GM19468 (cell line): ENCODE measurements around the gene PSMD9.
"Not testable (repeated sequence)": the region's sequence is repeated elsewhere in the genome, so short reads cannot be mapped to it uniquely, and the experiment has no call there.

Source experiments
- ATAC-seq: cut with Tn5 transposase; IDR thresholded peaks from one replicate; pipeline ENCODE4 v1.9.1; 2021; ENCODE audit warnings: mild to moderate bottlenecking, moderate library complexity, moderate number of reproducible peaks; ENCODE audit not compliant: unreplicated experiment; ENCODE audit errors: extremely low read depth

The PSMD9 gene

GRCh38 chr12:121872546-121873215 lies 15.9 kb upstream of the PSMD9 start:
- no peak for ATAC-seq

DNA sequence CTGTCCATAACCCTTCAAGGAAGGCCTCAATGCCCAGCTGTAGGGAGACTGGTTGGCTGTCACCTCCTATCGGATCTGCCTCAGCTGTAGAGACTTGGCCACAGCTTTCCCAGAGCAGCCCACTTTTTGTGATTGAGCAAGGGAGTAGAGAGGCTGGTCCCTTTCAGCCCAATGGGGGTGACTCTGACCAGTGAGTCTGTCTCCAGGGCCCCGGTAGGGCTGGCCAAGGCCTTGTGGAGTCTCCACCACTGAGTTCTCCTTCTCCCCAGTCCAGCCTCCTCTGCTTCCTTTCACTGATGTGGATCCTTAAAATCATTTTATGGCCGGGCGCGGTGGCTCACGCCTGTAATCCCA lies 15.4 kb upstream of the PSMD9 start:
- ATAC-seq, result no peak

- no peak for ATAC-seq
Measured at GRCh38 chr12:121874071-121874470, 14.5 kb upstream of the PSMD9 start.

DNA sequence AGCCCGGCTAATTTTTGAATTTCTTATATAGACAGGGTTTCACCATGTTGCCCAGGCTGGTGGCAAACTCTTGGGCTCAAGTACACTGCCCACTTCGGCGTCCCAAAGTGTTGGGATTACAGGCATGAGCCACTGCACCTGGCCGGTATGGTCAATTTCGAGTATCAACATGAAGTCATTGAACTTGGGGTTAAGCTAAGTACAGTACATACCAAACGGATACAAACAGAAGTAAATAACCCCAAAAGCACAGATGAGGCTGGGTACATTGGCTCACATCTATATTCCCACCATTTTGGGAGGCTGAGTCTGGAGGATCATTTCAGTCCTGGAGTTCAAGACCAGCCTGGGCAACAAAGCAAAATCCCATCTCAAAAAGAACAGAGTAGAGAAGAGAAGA lies 13.0 kb upstream of the PSMD9 start:
- no peak for ATAC-seq

DNA sequence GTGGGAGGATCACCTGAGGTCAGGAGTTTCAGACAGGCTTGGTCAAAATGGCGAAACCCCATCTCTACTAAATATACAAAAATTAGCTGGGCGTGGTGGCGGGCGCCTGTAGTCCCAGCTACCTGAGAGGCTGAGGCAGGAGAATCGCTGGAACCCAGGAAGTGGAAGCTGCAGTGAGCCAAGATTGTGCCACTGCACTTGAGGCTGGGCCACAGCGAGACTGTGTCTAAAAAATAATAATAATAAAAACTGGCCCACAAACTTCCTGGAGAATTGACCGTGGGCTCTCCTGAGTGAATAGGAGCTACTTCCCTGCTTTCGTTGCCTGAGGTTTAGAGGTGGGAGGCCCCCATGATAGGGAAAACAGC lies 12.5 kb upstream of the PSMD9 start:
- ATAC-seq, result not testable (repeated sequence)

DNA sequence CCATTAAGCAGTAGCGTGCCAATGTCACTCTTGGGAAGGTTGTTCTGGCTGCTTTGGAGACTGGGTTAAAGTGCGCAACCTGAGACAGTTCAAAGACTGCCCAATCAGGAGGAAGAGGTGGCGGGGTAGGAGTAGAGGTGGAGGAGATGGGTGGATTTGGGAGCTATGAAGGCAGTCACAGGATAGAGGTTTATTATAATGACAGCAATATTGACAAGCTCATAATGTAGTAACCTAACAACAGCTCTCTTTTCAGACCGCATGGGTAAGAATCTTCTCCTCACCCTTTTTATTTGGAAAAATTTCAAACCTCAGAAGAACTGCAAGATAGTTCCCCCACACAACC lies 5.3 kb upstream of the PSMD9 start:
- ATAC-seq, result no peak

DNA sequence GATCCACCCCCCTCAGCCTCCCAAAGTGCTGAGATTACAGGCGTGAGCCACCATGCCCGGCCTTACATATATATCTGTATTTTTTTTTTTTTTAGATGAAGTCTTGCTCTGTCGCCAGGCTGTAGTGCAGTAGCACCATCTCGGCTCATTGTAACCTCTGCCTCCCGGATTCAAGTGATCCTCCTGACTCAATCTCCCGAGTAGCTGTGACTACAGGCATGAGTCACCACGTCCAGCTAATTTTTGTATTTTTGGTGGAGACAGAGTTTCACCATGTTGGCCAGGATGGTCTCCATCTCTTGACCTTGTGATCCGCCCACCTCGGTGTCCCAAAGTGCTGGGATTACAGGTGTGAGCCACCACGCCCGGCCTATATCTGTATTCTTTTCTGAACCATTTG lies 3.5 kb upstream of the PSMD9 start:
- not testable (repeated sequence) for ATAC-seq

DNA sequence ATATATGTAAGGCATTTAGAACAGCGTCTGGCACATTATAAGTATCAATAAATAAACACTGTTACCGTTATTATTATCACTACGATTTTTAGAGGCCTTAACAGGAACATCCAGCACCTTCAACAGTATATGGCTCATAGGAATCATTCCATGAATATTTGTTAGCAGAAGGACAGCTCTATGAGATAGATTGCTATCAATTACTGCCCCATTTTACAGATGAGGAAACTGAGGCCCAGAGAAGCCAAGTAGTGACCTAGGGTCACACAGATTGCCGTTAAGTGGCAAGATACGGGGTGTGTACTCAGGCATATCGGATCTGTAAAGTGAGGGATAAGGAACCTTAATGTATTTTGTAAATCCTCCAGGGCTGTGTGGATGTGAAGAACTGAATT lies 510 bp upstream of the PSMD9 start:
- ATAC-seq, result no peak

DNA sequence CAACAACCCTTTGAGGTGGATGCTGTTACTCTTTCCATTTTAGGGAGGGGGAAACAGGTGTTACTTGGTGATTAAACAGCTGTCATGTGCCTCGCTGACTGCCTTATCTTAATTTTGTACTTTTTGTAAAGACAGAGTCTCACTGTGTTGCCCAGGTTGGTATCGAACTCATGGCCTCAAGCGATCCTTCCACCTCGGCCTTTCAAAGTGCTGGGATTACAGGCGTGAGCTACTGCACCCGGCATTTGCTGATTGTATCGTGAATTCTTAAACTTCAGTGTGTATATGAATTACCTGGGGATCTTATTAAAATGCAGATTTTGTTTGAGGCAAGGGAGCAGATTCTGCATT lies 659 bp downstream of the PSMD9 start:
- no peak for ATAC-seq

DNA sequence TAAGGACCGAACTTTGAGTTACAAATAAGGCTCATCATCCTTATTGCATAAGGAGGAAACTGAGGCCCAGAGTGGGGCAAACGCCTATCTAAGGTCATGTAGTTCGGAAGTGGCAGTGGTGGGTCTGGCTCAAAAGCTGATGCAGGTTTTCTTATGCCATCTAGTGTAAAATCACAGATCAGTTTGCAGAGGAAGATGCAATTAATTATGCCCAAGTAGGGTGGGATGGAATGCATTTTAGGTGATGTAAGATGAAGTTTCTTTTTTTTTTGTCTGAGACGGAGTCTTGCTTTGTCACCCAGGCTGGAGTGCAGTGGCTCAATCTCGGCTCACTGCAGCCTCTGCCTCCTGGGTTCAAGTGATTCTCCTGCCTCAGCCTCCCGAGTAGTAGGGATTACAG lies 1.1 kb downstream of the PSMD9 start:
- ATAC-seq, result not testable (repeated sequence)

GRCh38 chr12:121892673-121893561 lies 4.3 kb downstream of the PSMD9 start:
- ATAC-seq, result no peak

DNA sequence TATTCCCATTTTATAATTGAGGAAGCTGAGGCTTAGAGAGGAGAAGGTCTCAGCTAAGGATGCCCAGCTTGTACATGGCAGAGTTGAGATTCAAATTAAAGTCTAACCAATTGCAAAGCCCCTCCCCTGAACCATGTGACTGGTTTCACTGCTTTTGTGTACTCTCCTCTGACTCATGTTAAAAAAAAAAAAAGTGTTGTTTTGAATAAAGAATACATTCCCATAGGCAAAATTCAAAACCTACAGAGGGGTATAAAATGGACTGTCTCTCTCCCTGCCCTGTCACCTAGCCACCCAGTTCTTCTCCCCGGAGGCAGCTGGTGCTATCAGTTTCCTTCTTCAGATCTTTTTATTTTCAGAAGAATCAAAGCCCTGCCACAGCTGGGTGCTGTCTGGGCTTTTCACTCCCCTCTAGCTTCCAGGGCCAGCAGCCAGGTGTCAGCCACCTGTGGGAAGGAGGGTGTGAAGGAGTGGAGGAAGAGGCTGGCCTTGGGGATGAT lies 5.4 kb downstream of the PSMD9 start:
- no peak for ATAC-seq

GRCh38 chr12:121894633-121895032 lies 6.0 kb downstream of the PSMD9 start:
- no peak for ATAC-seq

DNA sequence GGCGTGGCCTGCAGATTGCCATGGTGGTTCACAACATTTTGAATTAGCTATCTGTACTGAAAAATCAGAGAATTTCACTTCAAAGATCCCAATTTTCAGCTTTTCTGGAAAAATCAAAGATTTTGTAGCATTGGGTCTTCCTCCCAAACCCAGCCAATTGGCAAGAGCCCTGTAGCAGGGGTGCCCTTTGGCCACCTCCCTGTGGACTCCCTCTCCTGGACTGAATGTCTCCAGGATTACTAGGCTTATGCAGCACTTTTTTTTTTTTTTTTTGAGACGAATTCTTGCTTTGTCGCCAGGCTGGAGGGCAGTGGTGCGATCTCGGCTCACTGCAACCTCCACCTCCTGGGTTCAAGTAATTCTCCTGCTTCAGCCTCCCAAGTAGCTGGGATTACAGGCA lies 9.7 kb downstream of the PSMD9 start:
- ATAC-seq, result no peak

GRCh38 chr12:121899590-121899989 lies 11.0 kb downstream of the PSMD9 start:
- no peak for ATAC-seq

DNA sequence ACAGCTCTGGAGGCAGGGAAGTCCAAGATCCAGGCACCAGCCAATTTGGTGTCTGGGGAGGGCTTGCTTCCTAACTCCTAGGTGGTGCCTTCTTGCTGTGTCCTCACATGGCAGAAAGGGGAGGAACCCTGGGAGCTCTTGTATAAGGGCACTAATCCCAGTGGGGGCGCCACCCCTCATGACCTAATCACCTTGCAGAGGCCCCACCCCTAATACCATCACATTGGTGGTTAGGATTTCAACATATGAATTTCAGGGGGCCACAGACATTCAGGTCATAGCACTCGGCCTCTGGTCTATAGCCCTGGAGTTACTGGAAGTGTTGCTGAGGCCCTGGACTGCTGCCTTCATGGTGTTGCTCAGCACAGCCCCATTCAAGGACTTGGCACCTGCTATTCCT lies 14.6 kb downstream of the PSMD9 start:
- no peak for ATAC-seq

DNA sequence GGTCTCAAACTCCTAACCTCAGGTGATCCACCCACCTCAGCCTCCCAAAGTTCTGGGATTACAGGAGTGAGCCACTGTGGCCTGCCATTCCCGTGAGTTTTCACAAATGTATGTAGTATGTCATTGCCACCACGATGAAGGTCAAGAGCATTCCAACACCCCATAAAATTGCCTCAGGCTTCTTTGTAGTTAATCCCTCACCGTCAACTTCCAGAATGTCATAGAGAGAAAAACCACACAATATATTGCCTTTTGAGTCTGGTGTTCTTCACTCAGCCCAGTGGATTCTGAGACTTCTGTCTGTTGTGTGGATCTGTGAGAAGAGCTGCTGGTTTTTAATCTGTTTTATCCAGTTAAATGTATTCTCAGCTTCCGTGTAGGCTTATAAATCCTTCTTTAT lies 17.2 kb downstream of the PSMD9 start:
- ATAC-seq, result no peak

DNA sequence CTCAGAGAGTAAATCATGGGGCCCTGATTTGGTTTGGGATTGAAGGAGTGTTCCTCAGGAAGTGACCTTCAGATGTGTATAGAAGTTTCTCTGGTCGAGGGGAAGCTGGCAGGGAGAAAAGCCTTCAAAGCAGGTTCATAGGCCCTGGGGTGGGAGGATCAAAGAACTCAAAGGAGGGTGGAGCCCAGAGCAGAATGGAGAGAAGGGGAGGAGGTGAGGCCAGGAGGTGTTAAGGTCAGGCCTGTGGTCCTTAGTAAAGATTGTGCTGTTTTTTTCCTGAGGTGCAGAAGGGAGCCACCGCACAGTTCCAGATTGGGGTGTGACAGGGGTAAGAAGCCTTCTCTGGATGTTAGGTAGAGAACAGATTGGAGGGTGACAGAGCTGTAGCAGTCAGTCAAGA lies 20.1 kb downstream of the PSMD9 start:
- ATAC-seq, result no peak

DNA sequence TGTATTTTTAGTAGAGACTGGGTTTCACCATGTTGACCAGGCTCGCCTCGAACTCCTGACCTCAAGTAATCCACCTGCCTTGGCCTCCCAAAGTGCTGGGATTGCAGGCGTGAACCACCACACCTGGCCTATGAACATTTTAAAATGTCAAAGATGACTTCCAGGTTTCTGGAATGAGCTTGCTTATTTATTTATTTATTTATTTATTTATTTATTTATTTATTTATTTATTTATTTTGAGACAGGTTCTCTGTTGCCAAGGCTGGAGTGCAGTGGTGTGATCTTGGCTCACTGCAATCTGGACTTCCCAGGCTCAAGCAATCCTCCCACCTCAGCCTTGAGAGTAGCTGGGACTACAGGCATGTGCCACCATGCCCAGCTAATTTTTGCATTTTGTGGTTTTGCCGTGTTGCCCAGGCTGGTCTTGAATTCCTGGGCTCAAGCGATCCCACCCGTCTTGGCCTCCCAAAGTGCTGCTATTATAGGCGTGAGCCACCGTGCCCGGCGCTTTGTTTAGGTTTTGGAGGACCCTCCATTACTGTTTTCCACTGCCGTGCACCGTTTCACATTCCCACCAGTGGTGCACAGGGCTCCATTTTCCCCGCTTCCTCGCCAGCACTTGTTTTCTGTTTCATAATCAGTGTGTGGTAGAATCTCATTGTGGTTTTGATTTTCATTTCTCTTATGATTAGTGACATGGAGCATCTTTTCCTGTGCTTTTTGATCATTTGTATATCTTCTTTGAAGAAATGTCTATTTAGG lies 23.4 kb downstream of the PSMD9 start:
- no peak for ATAC-seq

DNA sequence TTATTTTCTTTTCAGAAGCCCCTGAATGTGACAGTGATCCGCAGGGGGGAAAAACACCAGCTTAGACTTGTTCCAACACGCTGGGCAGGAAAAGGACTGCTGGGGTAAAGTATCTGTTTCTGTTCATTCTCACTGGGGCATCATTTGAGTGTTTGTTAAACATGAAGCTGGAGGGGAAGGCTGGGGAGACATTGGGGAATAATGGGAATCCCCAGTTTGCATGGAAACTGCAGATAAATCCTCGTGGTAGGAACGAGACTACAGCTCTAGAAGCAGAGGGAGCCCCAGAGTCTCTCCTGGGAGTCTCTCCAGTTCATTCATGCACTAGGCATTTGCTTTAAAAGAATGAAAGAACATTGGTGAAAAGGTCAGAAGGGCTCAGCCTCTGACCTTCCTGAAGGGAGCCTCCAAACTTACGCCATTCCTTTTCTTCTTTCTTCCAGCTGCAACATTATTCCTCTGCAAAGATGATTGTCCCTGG lies 27.3 kb downstream of the PSMD9 start:
- ATAC-seq, result no peak

DNA sequence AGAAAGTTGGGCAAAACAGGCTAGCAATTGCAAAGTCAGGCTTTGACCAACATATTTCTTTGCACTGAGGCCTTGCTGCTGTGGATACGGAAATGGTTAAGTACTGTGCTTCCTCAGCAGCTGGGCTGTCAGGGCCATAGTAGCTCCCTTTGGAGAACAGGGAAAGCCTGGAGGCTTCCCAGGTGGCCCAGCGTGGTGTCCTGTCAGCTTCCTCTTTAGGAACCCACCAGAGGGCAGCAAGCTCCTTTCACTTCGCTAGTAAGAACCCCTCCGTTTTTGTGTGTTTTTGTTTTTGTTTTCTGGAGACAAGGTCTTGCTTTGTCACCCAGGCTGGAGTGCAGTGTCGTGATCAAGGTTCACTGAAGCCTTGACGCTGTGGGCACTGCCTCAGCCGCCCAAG lies 28.1 kb downstream of the PSMD9 start:
- no peak for ATAC-seq
